ENCODE results near the gene HOXA6.

DNA sequence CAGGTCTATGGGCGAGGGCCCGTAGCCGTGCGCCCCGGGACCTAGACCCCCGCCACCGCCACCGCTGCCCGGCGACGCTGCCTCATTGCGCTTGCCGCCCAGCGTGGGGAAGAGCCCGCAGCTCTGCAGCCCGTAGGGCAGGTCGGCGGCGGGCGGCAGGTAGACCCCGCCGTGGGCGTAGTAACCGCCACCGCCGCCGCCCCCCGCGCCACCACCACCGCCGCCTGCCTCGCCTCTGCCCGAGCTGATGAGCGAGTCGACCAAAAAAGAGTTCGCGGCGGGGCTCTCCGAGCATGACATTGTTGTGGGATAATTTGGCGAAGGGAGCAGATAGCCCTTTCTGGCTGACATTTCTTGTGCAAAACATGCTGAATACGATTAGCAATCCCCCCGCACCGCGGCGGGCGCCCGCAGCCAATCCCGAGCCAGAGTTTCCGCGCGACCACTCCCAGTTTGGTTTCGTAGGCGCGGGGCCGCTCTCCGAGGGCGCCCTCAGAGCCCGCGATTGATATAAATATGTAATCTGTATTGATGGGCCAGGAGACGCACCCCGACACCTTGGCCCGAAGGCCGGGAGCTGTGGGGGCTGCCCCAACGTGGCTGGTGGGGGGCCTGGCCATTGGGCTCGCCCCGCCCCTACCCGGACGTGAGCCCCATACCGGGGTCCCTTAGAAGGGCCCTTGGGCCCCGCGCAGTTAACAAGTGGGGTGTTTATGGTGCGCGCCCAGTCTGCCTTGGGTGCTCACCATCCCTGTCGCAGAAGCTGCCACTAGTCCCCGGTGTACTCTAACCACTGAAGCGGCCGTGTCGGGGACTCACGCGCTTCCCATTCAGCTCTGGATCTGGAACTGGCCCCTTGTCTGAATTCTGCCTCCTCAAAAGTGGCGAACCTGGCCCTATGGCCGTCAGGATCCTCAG, 26.6 kb upstream of the HOXA6 start, which contains the start of gene HOXA10:
- TF ChIP-seq, protein P1, sequence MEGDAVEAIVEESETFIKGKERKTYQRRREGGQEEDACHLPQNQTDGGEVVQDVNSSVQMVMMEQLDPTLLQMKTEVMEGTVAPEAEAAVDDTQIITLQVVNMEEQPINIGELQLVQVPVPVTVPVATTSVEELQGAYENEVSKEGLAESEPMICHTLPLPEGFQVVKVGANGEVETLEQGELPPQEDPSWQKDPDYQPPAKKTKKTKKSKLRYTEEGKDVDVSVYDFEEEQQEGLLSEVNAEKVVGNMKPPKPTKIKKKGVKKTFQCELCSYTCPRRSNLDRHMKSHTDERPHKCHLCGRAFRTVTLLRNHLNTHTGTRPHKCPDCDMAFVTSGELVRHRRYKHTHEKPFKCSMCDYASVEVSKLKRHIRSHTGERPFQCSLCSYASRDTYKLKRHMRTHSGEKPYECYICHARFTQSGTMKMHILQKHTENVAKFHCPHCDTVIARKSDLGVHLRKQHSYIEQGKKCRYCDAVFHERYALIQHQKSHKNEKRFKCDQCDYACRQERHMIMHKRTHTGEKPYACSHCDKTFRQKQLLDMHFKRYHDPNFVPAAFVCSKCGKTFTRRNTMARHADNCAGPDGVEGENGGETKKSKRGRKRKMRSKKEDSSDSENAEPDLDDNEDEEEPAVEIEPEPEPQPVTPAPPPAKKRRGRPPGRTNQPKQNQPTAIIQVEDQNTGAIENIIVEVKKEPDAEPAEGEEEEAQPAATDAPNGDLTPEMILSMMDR (IDR thresholded peaks at IDR 0.05; ENCODE audit: insufficient read depth, low read length) = no peak
- TF ChIP-seq GABPA (IDR thresholded peaks at IDR 0.05; ENCODE audit: low read depth) = no peak
- TF ChIP-seq POLR2AphosphoS5 (IDR thresholded peaks at IDR 0.05; ENCODE audit: low read depth) = no peak
